GM18519 (cell line): ENCODE data around the gene CAP1.
"Not testable (repeated sequence)": the region's sequence is repeated elsewhere in the genome, so short reads cannot be mapped to it uniquely, and the experiment has no call there.

ENCODE experiments used
- ATAC-seq: cut with Tn5 transposase; IDR thresholded peaks from one replicate; pipeline ENCODE4 v1.9.1; 2021; ENCODE audit warnings: mild to moderate bottlenecking, moderate library complexity; ENCODE audit not compliant: unreplicated experiment, low FRiP score

CAP1 gene

DNA sequence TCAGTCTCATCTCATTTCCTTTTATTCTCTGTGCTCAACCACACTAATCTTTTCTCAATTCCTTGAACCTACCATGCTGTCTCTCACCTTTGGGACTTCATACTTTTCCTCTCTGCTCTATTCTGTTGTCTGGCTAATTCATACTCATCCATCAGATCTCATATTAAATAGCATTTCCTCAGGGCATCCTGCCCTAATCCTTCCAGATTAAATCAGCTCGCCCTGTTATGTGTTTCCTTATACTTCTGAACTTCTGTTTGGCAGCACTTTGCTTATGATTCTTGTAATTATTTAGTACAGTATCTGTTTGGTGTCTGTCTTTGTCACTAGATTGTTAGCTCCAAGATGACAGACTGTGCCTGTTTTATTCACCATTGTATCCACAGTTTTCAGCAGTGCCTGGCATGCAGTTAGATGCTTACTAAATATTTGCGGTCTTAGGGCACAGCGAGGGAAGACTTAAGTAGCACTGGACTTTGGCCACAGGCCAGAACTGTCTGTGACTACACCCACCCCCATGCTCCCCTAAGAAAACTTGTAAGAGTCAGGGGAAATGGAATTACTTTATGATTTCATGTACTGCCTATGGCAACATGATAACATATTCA, 9.9 kb upstream of the CAP1 start:
- ATAC-seq, result no peak

DNA sequence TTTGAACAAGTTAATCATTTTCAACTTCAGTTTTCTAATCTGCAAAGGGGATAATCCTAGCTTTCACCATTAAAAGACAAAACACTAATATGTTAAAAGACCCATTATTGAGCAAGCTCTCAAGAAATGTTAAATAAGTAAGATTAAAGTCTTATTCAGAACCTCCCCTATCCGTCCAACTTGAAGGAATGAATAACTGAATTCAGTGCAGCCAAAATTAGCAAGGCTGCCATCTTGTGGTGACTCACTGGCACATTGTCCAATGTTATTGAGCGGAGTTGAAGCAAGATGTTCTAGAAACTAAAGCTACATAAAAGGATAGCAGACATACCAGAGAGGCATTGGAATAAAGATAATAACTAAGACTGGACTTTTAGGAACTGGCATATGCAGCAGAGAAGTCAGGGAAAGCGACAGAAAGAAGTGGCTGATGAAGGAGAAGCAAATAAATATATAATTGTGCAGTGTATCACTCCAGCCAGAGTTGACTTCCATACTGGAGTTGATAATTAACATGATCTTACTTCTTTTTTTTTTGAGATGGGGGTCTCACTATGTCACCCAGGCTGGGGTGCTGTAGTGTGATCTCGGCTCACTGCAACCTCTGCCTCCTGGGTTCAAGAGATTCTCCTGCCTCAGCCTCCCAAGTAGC, 8.2 kb upstream of the CAP1 start:
- no peak for ATAC-seq

GRCh38 chr1:40034869-40035268, 5.7 kb upstream of the CAP1 start:
- no peak for ATAC-seq

GRCh38 chr1:40036574-40036973, 4.0 kb upstream of the CAP1 start:
- ATAC-seq, result no peak

GRCh38 chr1:40037254-40037653, 3.3 kb upstream of the CAP1 start:
- ATAC-seq, result not testable (repeated sequence)

- no peak for ATAC-seq
These were observed 1.8 kb upstream of the CAP1 start for GRCh38 chr1:40038697-40039096.

GRCh38 chr1:40039245-40039756, 1.2 kb upstream of the CAP1 start:
- no peak for ATAC-seq

GRCh38 chr1:40039757-40040510, 595 bp upstream of the CAP1 start:
- peak; percentile 31 for ATAC-seq

GRCh38 chr1:40041466-40041838, 923 bp downstream of the CAP1 start:
- no peak for ATAC-seq

- ATAC-seq, result no peak
These were observed 1.8 kb downstream of the CAP1 start for GRCh38 chr1:40042341-40042740.

- ATAC-seq, result no peak
These were observed 3.6 kb downstream of the CAP1 start for GRCh38 chr1:40044110-40044509.

DNA sequence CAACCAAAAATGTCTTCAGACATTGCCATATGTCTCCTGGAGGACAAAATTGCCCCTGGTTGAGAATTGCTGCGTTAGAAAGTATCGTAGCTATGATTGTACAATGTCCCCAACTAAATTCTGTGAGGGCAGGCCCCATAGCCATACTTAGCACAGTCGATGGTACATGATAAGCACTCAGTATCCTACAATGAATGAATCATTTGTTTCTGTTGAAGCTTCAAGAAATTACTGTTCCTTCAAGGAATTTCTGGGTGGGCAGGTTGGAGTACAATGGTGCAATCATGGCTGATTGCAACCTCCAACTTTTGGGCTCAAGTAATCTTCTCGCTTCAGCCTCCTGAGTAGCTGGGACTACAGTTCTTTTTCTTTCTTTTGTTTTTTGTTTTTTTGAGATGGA, 4.7 kb downstream of the CAP1 start:
- no peak for ATAC-seq

DNA sequence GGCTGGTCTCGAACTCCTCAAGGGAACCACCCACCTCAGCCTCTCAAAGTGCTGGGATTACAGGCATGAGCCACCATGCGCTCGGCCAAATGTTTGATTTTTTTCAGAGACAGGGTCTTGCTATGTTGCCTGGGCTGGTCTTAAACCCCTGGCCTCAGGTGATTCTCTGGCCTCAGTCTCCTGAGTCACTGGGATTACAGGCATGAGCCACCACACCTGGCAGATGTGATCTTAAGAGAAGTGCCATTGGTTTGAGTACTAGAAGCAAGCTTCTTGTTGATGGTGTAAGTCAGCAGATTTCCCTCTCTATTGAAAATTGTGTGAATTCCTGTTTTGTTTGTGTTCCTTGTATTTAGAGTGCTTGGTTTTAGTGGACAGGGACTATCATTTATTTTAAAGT, 5.2 kb downstream of the CAP1 start:
- no peak for ATAC-seq

- no peak for ATAC-seq
These were observed 6.7 kb downstream of the CAP1 start for GRCh38 chr1:40047276-40047675.

- ATAC-seq, result no peak
These were observed 7.2 kb downstream of the CAP1 start for GRCh38 chr1:40047769-40048168.

GRCh38 chr1:40049725-40050124, 9.2 kb downstream of the CAP1 start:
- no peak for ATAC-seq

GRCh38 chr1:40050863-40051262, 10.3 kb downstream of the CAP1 start:
- ATAC-seq, result no peak

GRCh38 chr1:40053138-40053887, 12.8 kb downstream of the CAP1 start:
- no peak for ATAC-seq

DNA sequence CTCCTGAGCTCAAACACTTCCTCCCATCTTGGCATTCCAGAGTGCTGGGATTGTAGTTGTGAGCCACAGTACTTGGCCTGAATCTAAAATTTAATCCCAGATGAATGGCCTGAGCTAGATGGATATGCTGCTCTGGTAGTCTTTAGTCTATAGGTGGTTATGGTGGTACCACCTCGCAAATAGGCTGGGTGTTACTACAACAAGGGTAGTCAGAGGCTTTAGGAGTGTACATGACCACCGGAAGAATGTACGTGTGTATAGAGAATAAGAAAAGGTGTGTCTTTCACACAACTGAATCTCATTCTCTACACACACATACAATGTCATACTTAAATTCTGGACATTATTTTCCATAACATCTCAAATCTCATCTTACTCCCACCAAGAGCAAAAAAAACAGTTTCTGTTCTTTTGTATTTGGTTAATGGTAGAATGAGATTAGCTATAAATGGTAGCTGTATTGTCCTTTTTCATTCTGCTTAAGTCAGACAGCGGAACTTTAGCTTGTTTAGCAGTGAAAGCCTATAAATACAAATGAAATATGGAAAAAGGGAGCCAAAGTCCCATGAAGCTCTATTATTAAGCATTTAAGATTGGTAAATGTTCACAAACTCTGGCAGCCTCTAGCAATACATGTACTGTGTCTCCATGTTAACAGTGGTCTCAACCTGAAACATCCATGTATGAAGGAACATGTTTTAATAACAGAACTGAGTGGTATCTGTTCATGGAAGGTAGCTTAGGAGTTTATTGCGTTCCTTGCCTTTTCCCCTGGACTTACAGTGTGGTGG, 16.2 kb downstream of the CAP1 start:
- no peak for ATAC-seq

- no peak for ATAC-seq
These were observed 16.9 kb downstream of the CAP1 start for GRCh38 chr1:40057310-40058030.
